WI38 (cell line): ENCODE results near the gene CCDC92B.

Source experiments
- H3K4me3 ChIP-seq: 2 replicates; pipeline ENCODE4 v1.5.1; 2011; ENCODE audit warnings: low read depth, mild to moderate bottlenecking, control low read depth, low read length
- TF ChIP-seq, protein P1 (sequence below): IDR thresholded peaks from 2 replicates; pipeline ENCODE4 v1.5.1; 2012; ENCODE audit warnings: low read depth, mild to moderate bottlenecking, control low read depth, low read length

CCDC92B gene

DNA sequence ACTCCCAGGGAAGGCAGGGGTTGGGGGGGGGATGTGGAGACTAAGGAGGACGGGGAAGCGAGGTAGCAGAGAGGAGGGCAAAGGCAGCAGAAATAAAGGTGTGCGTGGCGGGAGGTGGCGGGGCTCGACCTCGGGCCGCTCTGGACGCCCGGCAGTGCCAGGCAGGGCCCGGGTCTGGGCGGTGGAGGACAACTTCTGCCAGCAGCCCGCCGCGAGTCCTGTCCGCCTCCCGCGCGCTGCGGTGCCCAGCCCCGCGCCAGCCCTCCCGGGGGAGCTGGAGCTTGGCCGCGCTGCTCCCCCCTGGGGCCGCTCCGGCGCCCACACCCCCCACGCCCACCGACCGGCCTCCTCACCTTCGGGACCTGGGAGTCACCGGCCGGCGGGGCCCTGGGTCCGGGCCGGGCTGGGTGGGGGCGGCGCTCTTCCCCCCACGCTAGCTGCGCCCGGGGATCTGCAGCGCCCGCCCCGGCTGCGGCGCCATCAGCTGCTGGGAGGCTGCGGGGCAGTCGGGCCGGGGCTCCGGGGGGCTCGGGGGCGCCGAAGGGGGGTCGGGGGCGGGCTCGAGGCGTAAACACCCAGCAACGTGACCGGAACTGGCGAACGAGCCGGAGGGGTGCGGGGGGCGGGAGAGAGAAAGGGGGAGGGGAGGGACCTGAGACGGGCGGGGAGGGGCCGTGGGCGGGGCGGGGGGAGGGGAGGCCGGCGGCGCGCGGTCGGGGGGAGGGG lies at the start of gene CCDC92B:
CCDC92B (minus strand) TSS at position 595 of the 726 bp plus-strand sequence. CDS start 14,507 bp downstream, outside the sequence.
- no peak within 1 kb of the TSS for H3K4me3 ChIP-seq
- TF ChIP-seq, protein P1, sequence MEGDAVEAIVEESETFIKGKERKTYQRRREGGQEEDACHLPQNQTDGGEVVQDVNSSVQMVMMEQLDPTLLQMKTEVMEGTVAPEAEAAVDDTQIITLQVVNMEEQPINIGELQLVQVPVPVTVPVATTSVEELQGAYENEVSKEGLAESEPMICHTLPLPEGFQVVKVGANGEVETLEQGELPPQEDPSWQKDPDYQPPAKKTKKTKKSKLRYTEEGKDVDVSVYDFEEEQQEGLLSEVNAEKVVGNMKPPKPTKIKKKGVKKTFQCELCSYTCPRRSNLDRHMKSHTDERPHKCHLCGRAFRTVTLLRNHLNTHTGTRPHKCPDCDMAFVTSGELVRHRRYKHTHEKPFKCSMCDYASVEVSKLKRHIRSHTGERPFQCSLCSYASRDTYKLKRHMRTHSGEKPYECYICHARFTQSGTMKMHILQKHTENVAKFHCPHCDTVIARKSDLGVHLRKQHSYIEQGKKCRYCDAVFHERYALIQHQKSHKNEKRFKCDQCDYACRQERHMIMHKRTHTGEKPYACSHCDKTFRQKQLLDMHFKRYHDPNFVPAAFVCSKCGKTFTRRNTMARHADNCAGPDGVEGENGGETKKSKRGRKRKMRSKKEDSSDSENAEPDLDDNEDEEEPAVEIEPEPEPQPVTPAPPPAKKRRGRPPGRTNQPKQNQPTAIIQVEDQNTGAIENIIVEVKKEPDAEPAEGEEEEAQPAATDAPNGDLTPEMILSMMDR = no peak

DNA sequence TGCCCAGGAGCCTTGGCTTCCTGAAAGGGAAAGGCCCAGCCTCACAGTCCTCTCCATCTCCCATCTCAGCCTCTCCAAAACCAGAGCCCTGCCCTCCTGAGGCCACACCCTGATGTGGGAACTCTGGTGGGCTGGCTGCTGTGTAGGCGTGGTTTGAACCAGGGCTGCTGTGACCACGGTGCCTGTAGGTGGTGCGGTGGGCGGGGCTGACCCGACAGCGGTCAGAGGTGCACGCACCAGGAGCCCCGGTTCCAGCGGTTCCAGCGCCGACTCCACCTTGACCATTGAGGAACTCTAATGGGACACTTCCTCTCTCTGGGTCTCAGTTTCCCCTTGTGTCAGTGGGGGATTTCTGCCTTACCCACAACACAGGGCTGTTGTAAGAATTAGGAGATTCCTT lies 49.2 kb upstream of the CCDC92B start:
- TF ChIP-seq, protein P1 = no peak
- no peak overlapping the region for H3K4me3 ChIP-seq

DNA sequence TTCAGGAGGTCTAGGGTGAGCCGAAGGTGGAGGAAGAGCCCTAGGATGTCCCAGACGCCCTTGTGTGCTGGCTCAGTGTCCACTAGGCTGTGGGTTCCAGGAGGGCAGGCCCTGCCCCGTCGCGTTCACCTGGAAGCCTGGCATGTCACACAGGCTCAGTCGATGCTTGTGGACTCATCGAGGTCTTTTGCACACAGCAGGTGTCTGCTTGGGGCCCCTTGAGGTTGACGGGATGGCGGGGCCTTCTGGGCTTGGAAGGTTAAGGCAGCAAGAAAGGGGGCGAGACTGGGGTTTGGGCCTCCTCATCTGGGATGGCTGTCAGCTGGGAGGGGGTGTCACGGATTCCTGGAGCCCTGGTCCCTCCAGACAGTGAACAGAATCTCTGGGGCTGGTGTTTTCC lies 48.7 kb upstream of the CCDC92B start:
- TF ChIP-seq, protein P1 = no peak
- H3K4me3 ChIP-seq = no peak overlapping the region

DNA sequence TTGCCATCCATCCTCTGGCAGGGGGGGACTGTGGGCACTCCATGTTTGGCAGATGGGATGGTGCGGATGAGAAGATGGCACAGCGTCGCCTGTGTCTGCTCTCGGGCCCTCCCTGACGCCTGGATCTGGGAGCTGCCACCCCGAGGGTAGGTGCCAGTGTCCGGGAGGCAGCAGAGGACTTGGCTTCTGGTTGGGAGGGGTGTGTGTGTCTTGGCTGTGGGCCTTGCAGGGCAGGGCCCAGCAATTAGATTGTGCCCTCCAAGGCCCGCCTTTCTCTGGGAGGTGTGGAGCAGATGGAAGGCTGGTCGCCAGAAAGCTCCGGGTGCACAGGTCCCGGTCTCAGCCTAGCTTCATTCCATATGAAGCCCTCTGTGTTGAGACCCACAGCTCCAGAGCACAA lies 48.2 kb upstream of the CCDC92B start:
- no peak overlapping the region for H3K4me3 ChIP-seq

DNA sequence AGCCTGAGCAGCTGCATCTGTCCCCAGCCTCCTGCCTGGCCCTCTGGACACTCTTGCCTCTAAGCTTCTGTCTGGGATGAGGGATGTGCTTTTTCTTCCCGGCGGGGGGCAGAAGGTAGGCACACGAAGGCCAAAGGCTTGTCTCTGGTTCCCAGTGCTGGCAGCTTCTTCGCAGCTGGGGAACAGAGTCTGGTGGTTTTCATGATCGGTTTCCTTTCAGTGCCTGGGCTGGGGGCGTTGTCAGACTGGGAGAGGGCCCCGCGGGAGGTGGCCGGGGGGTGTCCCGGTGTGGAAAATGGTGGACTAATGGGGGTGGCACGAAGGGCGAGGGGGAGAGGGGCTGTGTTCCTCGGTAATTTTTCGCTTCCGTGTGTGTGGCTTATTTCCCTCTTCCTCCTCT lies 47.8 kb upstream of the CCDC92B start:
- no peak overlapping the region for H3K4me3 ChIP-seq
- TF ChIP-seq, protein P1 = no peak

More for the DNA sequence above, 48.2 kb upstream of the CCDC92B start:
- TF ChIP-seq, protein P1 = no peak

DNA sequence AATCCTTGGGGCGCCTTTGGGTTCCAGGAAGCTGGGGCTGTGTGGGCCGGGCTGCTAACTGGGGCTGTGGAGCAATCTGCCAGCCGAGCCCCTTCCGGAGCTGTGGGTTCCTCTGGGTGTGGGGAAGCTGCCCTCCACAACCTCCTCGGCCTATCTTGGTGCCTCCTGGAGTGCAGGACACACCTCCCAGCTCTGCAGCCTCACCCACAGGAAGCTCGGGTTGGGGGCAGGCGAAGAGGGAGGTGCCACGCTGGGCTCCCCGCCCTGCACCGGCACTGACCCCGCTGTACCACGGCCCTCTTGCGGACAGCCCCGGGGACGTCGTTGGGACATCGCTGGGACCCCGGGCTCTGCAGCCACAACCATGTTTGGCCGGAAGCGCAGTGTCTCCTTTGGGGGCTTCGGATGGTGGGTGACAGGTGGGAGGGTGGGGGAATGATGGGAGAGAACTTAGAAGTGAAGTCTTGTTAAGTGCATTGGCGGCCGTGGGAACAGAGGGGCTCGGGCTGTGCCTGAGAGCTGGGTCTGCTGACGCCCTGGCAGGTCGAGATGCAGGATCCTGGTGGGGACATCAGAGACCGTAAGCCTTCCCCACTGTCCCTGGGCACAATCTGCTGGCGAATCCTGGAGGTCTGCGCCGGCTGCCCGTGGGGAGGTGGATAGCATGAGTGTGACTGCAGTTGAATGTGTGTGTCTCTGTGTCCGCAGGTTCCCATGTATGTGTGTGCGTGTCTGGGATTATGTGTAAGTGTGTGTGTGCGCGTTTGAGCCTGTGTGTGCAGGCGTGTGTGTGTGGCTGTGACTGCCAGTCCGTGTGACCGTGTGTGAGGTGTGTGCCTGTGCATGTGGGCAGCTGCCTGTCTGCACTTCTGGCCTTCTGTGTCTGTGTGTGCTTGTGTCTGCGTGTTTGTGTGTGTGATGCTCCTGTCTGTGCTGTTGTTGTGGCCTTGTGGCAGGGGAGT lies 47.0 kb upstream of the CCDC92B start, which contains the start of gene RAP1GAP2:
RAP1GAP2 (plus strand) TSS at position 275 of the 962 bp plus-strand sequence; CDS start at position 365, 90 bp downstream.
- TF ChIP-seq, protein P1 = no peak
- H3K4me3 ChIP-seq = no peak within 1 kb of the TSS
